Loucy (cell line): ENCODE results near the gene BCL2.

Source experiments
- H2AFZ ChIP-seq: fragments of 200-600 bp; sonication (generic); 2 replicates; pipeline ENCODE4 v1.6.0; 2016; ENCODE audit warnings: antibody characterized with exemption, mild to moderate bottlenecking, low read length, moderate library complexity
- H3F3A ChIP-seq: fragments of 200-600 bp; 2 replicates; pipeline ENCODE4 v1.6.0; 2016; ENCODE audit warnings: antibody characterized with exemption, low read depth, mild to moderate bottlenecking
- H3K27me3 ChIP-seq: fragments of 200-600 bp; sonication (generic); 2 replicates; pipeline ENCODE4 v1.6.1; 2014; ENCODE audit warnings: low read length, mild to moderate bottlenecking; ENCODE audit not compliant: insufficient read depth, poor library complexity, severe bottlenecking
- H3K36me3 ChIP-seq: fragments of 200-600 bp; sonication (generic); 2 replicates; pipeline ENCODE4 v1.6.1; 2016; ENCODE audit warnings: low read length; ENCODE audit not compliant: insufficient read depth
- H3K4me1 ChIP-seq: fragments of 200-600 bp; sonication (generic); 2 replicates; pipeline ENCODE4 v1.5.1; 2014; ENCODE audit warnings: low read length, mild to moderate bottlenecking; ENCODE audit not compliant: insufficient read depth, poor library complexity, severe bottlenecking
- H3K4me2 ChIP-seq: fragments of 200-600 bp; sonication (generic); 2 replicates; pipeline ENCODE4 v1.6.0; 2014; ENCODE audit warnings: antibody characterized with exemption, low read length, low read depth, mild to moderate bottlenecking; ENCODE audit not compliant: poor library complexity, severe bottlenecking
- H3K4me3 ChIP-seq: fragments of 200-600 bp; sonication (generic); 2 replicates; pipeline ENCODE4 v1.5.1; 2014; ENCODE audit warnings: low read length, mild to moderate bottlenecking, mixed read lengths; ENCODE audit not compliant: poor library complexity, severe bottlenecking
- H3K79me2 ChIP-seq: fragments of 200-600 bp; sonication (generic); 2 replicates; pipeline ENCODE4 v1.6.1; 2014; ENCODE audit warnings: low read length; ENCODE audit not compliant: insufficient read depth
- H3K9ac ChIP-seq: fragments of 200-600 bp; sonication (generic); 2 replicates; pipeline ENCODE4 v1.6.0; 2014; ENCODE audit warnings: mild to moderate bottlenecking, low read depth, low read length, moderate library complexity; ENCODE audit not compliant: poor library complexity, severe bottlenecking
- H3K9me2 ChIP-seq: fragments of 200-600 bp; sonication (generic); replicated peaks from 2 replicates; pipeline ENCODE4 v1.6.1; 2016; ENCODE audit warnings: low read depth, low read length, mixed read lengths
- H3K9me3 ChIP-seq: fragments of 200-600 bp; sonication (generic); 2 replicates; pipeline ENCODE4 v1.6.1; 2014; ENCODE audit warnings: mild to moderate bottlenecking, antibody characterized with exemption, low read length, low read depth; ENCODE audit not compliant: insufficient read depth
- H4K20me1 ChIP-seq: fragments of 200-600 bp; sonication (generic); 2 replicates; pipeline ENCODE4 v1.6.0; 2014; ENCODE audit warnings: antibody characterized with exemption, low read length, mild to moderate bottlenecking; ENCODE audit not compliant: insufficient read depth, poor library complexity, severe bottlenecking
- EZH2phosphoT487 ChIP-seq: fragments of 200-600 bp; IDR thresholded peaks from 2 replicates; pipeline ENCODE4 v1.6.1; 2018; ENCODE audit warnings: antibody characterized with exemption, mild to moderate bottlenecking, moderate library complexity, borderline replicate concordance
- TF ChIP-seq, protein P1 (sequence below): fragments of 200-600 bp; sonication (generic); conservative IDR thresholded peaks from 2 replicates; pipeline ENCODE4 v1.5.1; 2014; ENCODE audit warnings: mild to moderate bottlenecking, antibody characterized with exemption, low read length

BCL2 gene

DNA sequence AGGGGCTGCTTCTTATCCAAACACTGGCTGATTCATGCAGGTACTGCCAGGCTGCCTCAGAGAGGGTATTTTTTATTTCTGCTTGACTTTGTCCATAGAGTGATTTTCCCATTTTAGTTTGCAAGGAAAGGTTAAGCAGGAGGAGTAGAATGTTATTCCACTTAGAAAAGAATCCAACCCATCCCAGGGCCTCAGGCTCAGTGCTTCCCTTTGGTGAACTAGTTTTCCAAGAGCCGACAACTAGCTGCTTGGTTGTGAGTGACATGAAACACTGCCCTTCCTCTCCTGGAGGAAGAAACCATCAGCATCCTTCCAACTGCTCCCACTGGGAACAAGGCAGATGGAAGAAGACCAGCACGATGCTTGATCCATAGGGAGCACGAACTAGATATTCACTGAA lies 58.5 kb downstream of the BCL2 start:
- Histone ChIP-seq H3K27me3 (no peaks in the 10 kb centered on the region), H3K4me3 (no peak overlapping the region), H3K9ac (no peak overlapping the region), H3K9me2 (no peaks in the 10 kb centered on the region), H3K4me2 (no peak overlapping the region), H2AFZ (no peak overlapping the region), H3K9me3 (no peaks in the 10 kb centered on the region), H3F3A (no peaks in the 10 kb centered on the region), H3K36me3 (no peaks in the 10 kb centered on the region; the same call in 1 of the 2 replicates), H3K4me1 (no peaks in the 10 kb centered on the region), H4K20me1 (no peaks in the 10 kb centered on the region), H3K79me2 (peaks cover 62% of the 10 kb centered on the region; the same call in 1 of the 2 replicates)
- no peak for TF ChIP-seq EZH2phosphoT487
- TF ChIP-seq, protein P1, sequence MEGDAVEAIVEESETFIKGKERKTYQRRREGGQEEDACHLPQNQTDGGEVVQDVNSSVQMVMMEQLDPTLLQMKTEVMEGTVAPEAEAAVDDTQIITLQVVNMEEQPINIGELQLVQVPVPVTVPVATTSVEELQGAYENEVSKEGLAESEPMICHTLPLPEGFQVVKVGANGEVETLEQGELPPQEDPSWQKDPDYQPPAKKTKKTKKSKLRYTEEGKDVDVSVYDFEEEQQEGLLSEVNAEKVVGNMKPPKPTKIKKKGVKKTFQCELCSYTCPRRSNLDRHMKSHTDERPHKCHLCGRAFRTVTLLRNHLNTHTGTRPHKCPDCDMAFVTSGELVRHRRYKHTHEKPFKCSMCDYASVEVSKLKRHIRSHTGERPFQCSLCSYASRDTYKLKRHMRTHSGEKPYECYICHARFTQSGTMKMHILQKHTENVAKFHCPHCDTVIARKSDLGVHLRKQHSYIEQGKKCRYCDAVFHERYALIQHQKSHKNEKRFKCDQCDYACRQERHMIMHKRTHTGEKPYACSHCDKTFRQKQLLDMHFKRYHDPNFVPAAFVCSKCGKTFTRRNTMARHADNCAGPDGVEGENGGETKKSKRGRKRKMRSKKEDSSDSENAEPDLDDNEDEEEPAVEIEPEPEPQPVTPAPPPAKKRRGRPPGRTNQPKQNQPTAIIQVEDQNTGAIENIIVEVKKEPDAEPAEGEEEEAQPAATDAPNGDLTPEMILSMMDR: no peak

DNA sequence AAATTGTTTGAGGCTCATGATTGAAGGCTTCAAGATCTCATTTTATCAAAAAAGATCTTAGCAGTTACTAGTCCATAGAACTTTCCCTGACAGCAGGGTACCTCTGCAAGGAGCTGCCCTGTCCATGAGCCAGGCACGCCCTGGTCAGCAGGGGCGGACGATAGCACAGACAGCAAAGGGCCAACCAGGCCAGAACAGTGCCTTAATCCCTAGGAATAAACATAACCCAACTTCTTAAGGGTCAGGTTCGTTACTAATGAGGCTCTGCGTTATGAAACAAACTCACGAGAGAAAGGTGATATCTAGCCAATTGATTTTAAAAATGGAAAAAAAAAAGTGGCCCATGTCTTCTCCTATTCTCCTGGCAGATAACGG lies 59.2 kb downstream of the BCL2 start:
- no peaks in the 10 kb centered on the region for H3K9me3 ChIP-seq
- H3K9ac ChIP-seq: no peak overlapping the region
- no peak overlapping the region for H3K4me2 ChIP-seq
- no peaks in the 10 kb centered on the region for H3K9me2 ChIP-seq
- no peak overlapping the region for H3K4me3 ChIP-seq
- H2AFZ ChIP-seq: no peak overlapping the region
- no peaks in the 10 kb centered on the region for H3F3A ChIP-seq
- no peaks in the 10 kb centered on the region for H3K4me1 ChIP-seq
- TF ChIP-seq, protein P1: no peak
- no peak for TF ChIP-seq EZH2phosphoT487
- H3K79me2 ChIP-seq: peaks cover 56% of the 10 kb centered on the region; the same call in 1 of the 2 replicates
- H4K20me1 ChIP-seq: no peaks in the 10 kb centered on the region
- H3K27me3 ChIP-seq: no peaks in the 10 kb centered on the region
- H3K36me3 ChIP-seq: no peaks in the 10 kb centered on the region; the same call in 1 of the 2 replicates

DNA sequence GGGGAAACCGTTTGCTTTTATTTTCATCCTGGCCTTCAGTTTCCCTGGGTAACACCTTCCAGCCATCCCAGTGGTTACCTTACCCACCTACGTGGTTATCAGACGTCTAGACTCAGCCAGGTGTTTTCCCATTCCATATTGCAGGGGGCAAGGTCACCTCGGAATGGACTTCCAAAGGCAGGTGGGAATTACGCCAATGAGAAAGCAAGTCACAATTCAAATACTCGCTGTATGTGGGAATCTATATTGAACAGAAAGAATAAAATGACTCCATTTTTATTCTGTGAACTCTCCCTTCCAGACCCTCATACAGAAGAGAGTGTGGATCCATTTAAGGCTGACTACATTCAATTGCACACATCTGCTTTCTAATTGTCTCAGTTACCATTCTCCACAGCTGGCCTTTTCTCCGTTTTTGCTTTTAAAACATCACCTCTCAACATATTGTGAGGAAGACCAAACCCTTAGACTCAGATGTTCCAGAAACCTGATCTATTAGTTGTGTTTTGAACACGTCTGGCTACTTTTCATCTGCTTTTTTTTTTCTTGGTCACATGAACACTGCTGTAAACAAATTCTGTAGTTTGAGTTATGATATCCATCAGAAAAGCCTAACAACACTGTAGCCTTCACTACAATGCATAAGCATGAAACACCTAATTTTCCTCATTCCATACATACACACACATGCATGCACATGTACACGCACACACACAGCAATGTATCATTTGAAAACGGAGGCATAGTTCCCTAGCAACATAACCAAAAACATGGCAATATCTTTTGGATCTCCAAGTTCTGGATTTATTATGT lies 59.8 kb downstream of the BCL2 start:
- Histone ChIP-seq H3K4me1 (no peaks in the 10 kb centered on the region), H3K9me2 (no peaks in the 10 kb centered on the region), H3K9me3 (no peaks in the 10 kb centered on the region), H3F3A (no peaks in the 10 kb centered on the region), H3K79me2 (peaks cover 50% of the 10 kb centered on the region; the same call in 1 of the 2 replicates), H3K9ac (no peak overlapping the region), H3K4me2 (no peak overlapping the region), H3K4me3 (no peak overlapping the region), H4K20me1 (no peaks in the 10 kb centered on the region), H2AFZ (no peak overlapping the region), H3K27me3 (no peaks in the 10 kb centered on the region), H3K36me3 (no peaks in the 10 kb centered on the region; the same call in 1 of the 2 replicates)
- TF ChIP-seq EZH2phosphoT487: no peak
- TF ChIP-seq, protein P1: no peak
